Spleen (tissue), 11 donors: Measurements from ENCODE around the gene RNF148. TPM values are rescaled to one million over a fixed set of nuclear protein-coding genes. Genes with fewer than 3 reads are reported as not detected.
"Not testable (repeated sequence)": the region's sequence is repeated elsewhere in the genome, so short reads cannot be mapped to it uniquely, and the experiment has no call there.

Experiments used
- DNase-seq: peaks from one replicate; pipeline ENCODE4 v3.0.0-alpha.2; 2020
- H3K27ac ChIP-seq, 8 donors: fragments of 200-600 bp; sonication (generic) in 7 of 8; 1 replicate in 4 of 8; 2 replicates in 4 of 8; pipeline versions ENCODE4 v1.5.0 to v1.8.0; 2016 to 2021; ENCODE audit warnings: inconsistent platforms in 4 of 8, mild to moderate bottlenecking in 4 of 8, moderate library complexity in 1 of 8
- H3K27me3 ChIP-seq, 7 donors: fragments of 200-600 bp; sonication (generic) in 6 of 7; replicated peaks in 1 of 7; 1 replicate in 4 of 7; 2 replicates in 3 of 7; pipeline versions ENCODE4 v1.5.0 to v1.8.0; 2016 to 2021; ENCODE audit warnings: inconsistent platforms in 3 of 7, mild to moderate bottlenecking in 1 of 7
- H3K36me3 ChIP-seq, 6 donors: fragments of 200-600 bp; sonication (generic) in 5 of 6; 1 replicate in 4 of 6; 2 replicates in 2 of 6; pipeline versions ENCODE4 v1.5.0 to v1.8.0; 2016 to 2021; ENCODE audit warnings: inconsistent platforms in 2 of 6
- H3K4me1 ChIP-seq, 6 donors: fragments of 200-600 bp; sonication (generic) in 5 of 6; 1 replicate in 3 of 6; 2 replicates in 3 of 6; pipeline versions ENCODE4 v1.5.0 to v1.8.0; 2016 to 2021; ENCODE audit warnings: inconsistent platforms in 3 of 6
- H3K4me3 ChIP-seq, 8 donors: fragments of 200-600 bp; sonication (generic) in 7 of 8; 1 replicate in 4 of 8; 2 replicates in 4 of 8; pipeline versions ENCODE4 v1.5.0 to v1.8.0; 2016 to 2021; ENCODE audit warnings: inconsistent platforms in 4 of 8, mild to moderate bottlenecking in 4 of 8, moderate library complexity in 2 of 8
- H3K9me3 ChIP-seq, 8 donors: fragments of 200-600 bp; sonication (generic) in 7 of 8; 1 replicate in 4 of 8; 2 replicates in 4 of 8; pipeline versions ENCODE4 v1.5.0 to v1.8.0; 2016 to 2021; ENCODE audit warnings: inconsistent platforms in 4 of 8
- POLR2A ChIP-seq, 3 donors: fragments of 450-650 bp; IDR thresholded peaks; one replicate each; pipeline ENCODE4 v1.5.1; 2017; ENCODE audit warnings: antibody characterized with exemption in 3 of 3, mild to moderate bottlenecking in 1 of 3
- POLR2AphosphoS5 ChIP-seq, 3 donors: sonication (generic); formaldehyde crosslinking; IDR thresholded peaks; one replicate each; pipeline ENCODE4 v1.5.1; 2017; ENCODE audit warnings: antibody characterized with exemption in 3 of 3
- WGBS, 5 donors: extraction: QIAGEN DNeasy Blood & Tissue Kit in 3 of 5; methylation state at CpG; one replicate each; pipeline versions ENCODE4 v1.1.5 to v1.1.7; 2013 to 2018; 5-methylcytosine and 5-hydroxymethylcytosine counted together
- intact Hi-C: fragments of 100-400 bp; cut with DNase I; formaldehyde crosslinking; loops from one replicate; pipeline ENCODE4 v1.15.0; 2023; ENCODE audit warnings: low total_unique reads
- polyA plus RNA-seq, 3 donors: library from polyadenylated mRNA; stranded (reverse); fragments of 200-250 nt; gene quantifications; one replicate each; pipeline ENCODE4 v1.2.1, GENCODE V29; 2013
- total RNA-seq, 7 donors: library from RNA; depleted of rRNA in 3 of 7; stranded (reverse); fragments of >200 nt in 3 of 7; fragmentation: NEBNext Ultra II Directional in 4 of 7; extraction: Animal tissue kit (Norgen Biotek cat#: 25700) in 4 of 7; gene quantifications; one replicate each; pipeline versions ENCODE4 v1.1.0 to v1.2.1, GENCODE V29; 2016 to 2021
- TF ChIP-seq, protein P1 (sequence below), 11 experiments: fragments of 200-600 bp in 7 of 11; fragments of 450-650 bp in 4 of 11; sonication (generic) in 4 of 11; IDR thresholded peaks in 8 of 11; conservative IDR thresholded peaks in 3 of 11; 1 replicate in 7 of 11; 2 replicates in 4 of 11; pipeline versions ENCODE4 v1.4.0 to v1.8.0; 2016 to 2021; ENCODE audit warnings: antibody characterized with exemption in 11 of 11, inconsistent platforms in 4 of 11, mild to moderate bottlenecking in 1 of 11
- donor health status: healthy with polysubstance abuse.
- donor health status: DM: no; HTN: no; CAD: no; lungs with moderate emphysema.
- donor health status: DM: no; HTN: no; CAD: no.
- donor health status: Bipolar disorder and iron deficiency.
- donor health status: healthy.
- donor health status: DM: no; HTN: no; CAD: no.
- donor health status: DM: yes; HTN: yes; CAD: no.

Gene RNF148
- total and polyA plus RNA-seq, 10 donors = 0.06 to 2.2 (median 0.99) TPM; not detected in 2

GRCh38 chr7:122688400-122688998 is 14.2 kb downstream of the RNF148 start:
- Histone ChIP-seq H3K36me3 (no peaks in the 10 kb centered on the region), H3K9me3 (peaks cover 0 to 9% (median 0%) of the 10 kb centered on the region in 8 donors), H3K27me3 (no peaks in the 10 kb centered on the region), H3K4me3 (no peak overlapping the region), H3K27ac (no peak overlapping the region), H3K4me1 (no peaks in the 10 kb centered on the region)
- intact Hi-C loops = no loop called here
- TF ChIP-seq POLR2A (IDR thresholded peaks at IDR 0.05) (no peak), POLR2AphosphoS5 (IDR thresholded peaks at IDR 0.05) (no peak)
- TF ChIP-seq, protein P1, sequence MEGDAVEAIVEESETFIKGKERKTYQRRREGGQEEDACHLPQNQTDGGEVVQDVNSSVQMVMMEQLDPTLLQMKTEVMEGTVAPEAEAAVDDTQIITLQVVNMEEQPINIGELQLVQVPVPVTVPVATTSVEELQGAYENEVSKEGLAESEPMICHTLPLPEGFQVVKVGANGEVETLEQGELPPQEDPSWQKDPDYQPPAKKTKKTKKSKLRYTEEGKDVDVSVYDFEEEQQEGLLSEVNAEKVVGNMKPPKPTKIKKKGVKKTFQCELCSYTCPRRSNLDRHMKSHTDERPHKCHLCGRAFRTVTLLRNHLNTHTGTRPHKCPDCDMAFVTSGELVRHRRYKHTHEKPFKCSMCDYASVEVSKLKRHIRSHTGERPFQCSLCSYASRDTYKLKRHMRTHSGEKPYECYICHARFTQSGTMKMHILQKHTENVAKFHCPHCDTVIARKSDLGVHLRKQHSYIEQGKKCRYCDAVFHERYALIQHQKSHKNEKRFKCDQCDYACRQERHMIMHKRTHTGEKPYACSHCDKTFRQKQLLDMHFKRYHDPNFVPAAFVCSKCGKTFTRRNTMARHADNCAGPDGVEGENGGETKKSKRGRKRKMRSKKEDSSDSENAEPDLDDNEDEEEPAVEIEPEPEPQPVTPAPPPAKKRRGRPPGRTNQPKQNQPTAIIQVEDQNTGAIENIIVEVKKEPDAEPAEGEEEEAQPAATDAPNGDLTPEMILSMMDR (IDR thresholded peaks at IDR 0.05 in 8 of 11, conservative IDR thresholded peaks at IDR 0.05 in 3 of 11) = no peak
- 56 to 82% (median 67%) methylated on average over 6 of the region's 6 CpGs for WGBS, 5 donors
- DNase-seq = no peak

- H3K9me3 ChIP-seq = no peaks in the 10 kb centered on the region
- H3K4me1 ChIP-seq = no peaks in the 10 kb centered on the region
- no peak overlapping the region for H3K4me3 ChIP-seq
- H3K36me3 ChIP-seq = no peaks in the 10 kb centered on the region
- intact Hi-C loops = no loop called here
- no peak for DNase-seq
- TF ChIP-seq POLR2AphosphoS5 (IDR thresholded peaks at IDR 0.05) = no peak
- TF ChIP-seq POLR2A (IDR thresholded peaks at IDR 0.05) = no peak
- TF ChIP-seq, protein P1 (IDR thresholded peaks at IDR 0.05 in 8 of 11, conservative IDR thresholded peaks at IDR 0.05 in 3 of 11) = no peak
- no peak overlapping the region for H3K27ac ChIP-seq
- no peaks in the 10 kb centered on the region for H3K27me3 ChIP-seq
- 57 to 74% (median 72%) methylated on average over 10 of the region's 10 CpGs for WGBS, 5 donors
Measured at GRCh38 chr7:122686360-122686878, 16.3 kb downstream of the RNF148 start.

DNA sequence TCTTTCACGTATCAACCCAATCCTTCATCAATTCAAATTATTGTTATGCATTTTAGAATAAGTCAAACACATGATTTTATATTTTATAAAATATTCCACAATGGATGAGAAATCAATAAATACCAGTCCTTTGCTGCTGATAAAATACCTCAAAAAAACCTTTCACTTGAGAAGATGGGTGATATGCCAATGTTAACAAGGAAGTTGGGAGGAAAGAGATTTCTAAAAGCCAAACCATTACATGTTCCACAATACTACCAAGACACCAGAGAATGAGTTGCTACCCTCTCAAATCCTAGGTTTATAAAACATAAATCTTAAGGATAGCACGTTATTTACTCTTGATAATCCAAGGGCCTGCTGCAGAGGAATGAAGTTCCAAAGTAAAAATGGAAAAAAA is 18.2 kb downstream of the RNF148 start:
- H3K4me3 ChIP-seq = no peak overlapping the region
- intact Hi-C loops = no loop called here
- TF ChIP-seq POLR2A (IDR thresholded peaks at IDR 0.05) = no peak
- TF ChIP-seq, protein P1 (IDR thresholded peaks at IDR 0.05 in 8 of 11, conservative IDR thresholded peaks at IDR 0.05 in 3 of 11) = no peak
- TF ChIP-seq POLR2AphosphoS5 (IDR thresholded peaks at IDR 0.05) = no peak
- 70 to 82% (median 74%) methylated on average over 2 of the region's 2 CpGs for WGBS, 5 donors
- H3K4me1 ChIP-seq = no peaks in the 10 kb centered on the region
- no peaks in the 10 kb centered on the region for H3K36me3 ChIP-seq
- H3K27me3 ChIP-seq = no peaks in the 10 kb centered on the region
- no peaks in the 10 kb centered on the region for H3K9me3 ChIP-seq
- H3K27ac ChIP-seq = no peak overlapping the region
- no peak for DNase-seq

DNA sequence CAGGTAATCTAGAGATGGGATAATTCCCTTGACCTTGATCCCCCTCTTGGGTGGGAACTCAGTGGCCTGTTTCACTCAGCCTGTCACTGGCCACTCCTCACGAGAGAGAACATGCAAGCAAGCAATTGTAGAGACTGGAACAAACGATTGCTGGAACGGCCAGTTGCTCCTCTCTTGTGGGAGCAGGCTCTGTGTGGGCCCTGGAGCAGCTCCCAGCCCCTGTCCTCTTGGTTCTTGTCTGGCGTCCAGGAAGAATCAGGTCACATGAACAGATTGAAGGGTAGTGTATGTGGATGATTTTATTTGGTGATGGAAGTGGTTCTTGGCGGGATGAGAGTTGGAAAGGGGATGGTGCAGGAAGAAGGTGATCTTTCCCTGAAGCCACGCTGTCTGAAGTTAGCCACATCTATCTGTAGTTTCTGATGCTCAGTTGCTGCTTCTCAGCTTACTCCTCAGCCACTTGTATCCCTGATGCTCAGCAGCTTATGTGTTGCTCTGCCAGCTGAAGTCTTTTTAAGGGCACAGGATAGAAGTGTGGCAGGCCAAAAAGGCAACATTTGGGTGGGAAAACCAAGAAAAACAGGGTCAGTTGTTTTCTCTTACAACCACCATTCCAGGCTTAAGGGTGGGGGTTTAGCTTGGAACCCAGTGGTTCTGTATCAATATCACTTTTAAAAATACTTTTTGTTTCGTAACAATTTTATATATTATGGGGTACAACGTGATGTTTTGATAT is 19.7 kb downstream of the RNF148 start:
- Histone ChIP-seq H3K27me3 (no peaks in the 10 kb centered on the region), H3K4me1 (no peaks in the 10 kb centered on the region), H3K27ac (no peak overlapping the region), H3K36me3 (no peaks in the 10 kb centered on the region), H3K9me3 (no peaks in the 10 kb centered on the region), H3K4me3 (no peak overlapping the region)
- intact Hi-C loops = no loop called here
- no peak for TF ChIP-seq POLR2A (IDR thresholded peaks at IDR 0.05)
- TF ChIP-seq, protein P1 (IDR thresholded peaks at IDR 0.05 in 8 of 11, conservative IDR thresholded peaks at IDR 0.05 in 3 of 11) = no peak
- no peak for TF ChIP-seq POLR2AphosphoS5 (IDR thresholded peaks at IDR 0.05)
- WGBS, 5 donors = 71 to 85% (median 77%) methylated on average over 8 of the region's 8 CpGs
- DNase-seq = no peak

GRCh38 chr7:122681186-122681585 is 21.5 kb downstream of the RNF148 start:
- intact Hi-C loops, H3K4me1 ChIP-seq, H3K4me3 ChIP-seq, H3K27me3 ChIP-seq, H3K27ac ChIP-seq, DNase-seq, H3K9me3 ChIP-seq, H3K36me3 ChIP-seq: not testable (repeated sequence)
- 92 to 96% (median 94%) methylated on average over 16 of the region's 16 CpGs for WGBS, 5 donors
